Activated naive CD4-positive, alpha-beta T cell treated with anti-CD3 and anti-CD28 coated beads, Interleukin-2, amount 50 U/mL, for 72 hours (primary cell): Measurements from ENCODE around the gene C22orf23. TPM values are rescaled to one million over a fixed set of nuclear protein-coding genes. Genes with fewer than 3 reads are reported as not detected.
A peak's percentile ranks its signal among the peaks of the same experiment; 100 is the strongest.

Experiments used
- ATAC-seq, 2 donors: fragments of 150-1000 bp; cut with Tn5 transposase; 2 replicates each; pipeline ENCODE4 v1.10.0; 2021; ENCODE audit warnings: mild to moderate bottlenecking in 2 of 2, moderate library complexity in 2 of 2
- DNase-seq, 2 donors: peaks; one replicate each; pipeline ENCODE4 v3.0.0; 2021 to 2022; ENCODE audit warnings: low spot score in 2 of 2
- H3K27ac Mint-ChIP-seq, 2 donors: one replicate each; pipeline ENCODE4 v1.8.0; 2022; ENCODE audit warnings: mild to moderate bottlenecking in 2 of 2, mixed read lengths in 2 of 2
- H3K36me3 Mint-ChIP-seq, 2 donors: one replicate each; pipeline ENCODE4 v1.8.0; 2022; ENCODE audit warnings: mixed read lengths in 2 of 2
- H3K9me3 Mint-ChIP-seq, 2 donors: one replicate each; pipeline ENCODE4 v1.8.0; 2022; ENCODE audit warnings: mixed read lengths in 2 of 2
- total RNA-seq, 2 donors: library from RNA; stranded (reverse); gene quantifications; one replicate each; pipeline ENCODE4 v1.2.3, GENCODE V29; 2022

The C22orf23 gene
- total RNA-seq, 2 donors from 2014 or later: not detected

- DNase-seq: peak; percentile 65 to 77
Observed at GRCh38 chr22:37905534-37906363, 47.7 kb downstream of the C22orf23 start, which contains the start of gene MICALL1. MICALL1 (plus strand) TSS chr22:37906297; CDS start chr22:37906423, 126 bp downstream.

GRCh38 chr22:37904572-37905533, 48.5 kb downstream of the C22orf23 start:
- no peaks in the 10 kb centered on the region for H3K36me3 Mint-ChIP-seq
- H3K27ac Mint-ChIP-seq: peak overlapping the region; percentile 81 to 87

More at GRCh38 chr22:37905534-37906363, 47.7 kb downstream of the C22orf23 start, which contains the start of gene MICALL1:
- Mint-ChIP-seq H3K36me3 (no peaks in the 10 kb centered on the region), H3K27ac (peak within 1 kb of the TSS; percentile 81 to 87), H3K9me3 (no peaks in the 10 kb centered on the region)
- ATAC-seq: peak; percentile 90 to 91

GRCh38 chr22:37898441-37899181, 54.8 kb downstream of the C22orf23 start:
- peak overlapping the region in 1 of 2 donors; percentile 66 for H3K27ac Mint-ChIP-seq
- no peak for ATAC-seq
- no peak for DNase-seq
- H3K36me3 Mint-ChIP-seq: no peaks in the 10 kb centered on the region
- no peaks in the 10 kb centered on the region for H3K9me3 Mint-ChIP-seq

More at GRCh38 chr22:37904572-37905533, 48.5 kb downstream of the C22orf23 start:
- ATAC-seq (peak in 1 of 2 donors; percentile 60), DNase-seq (peak in 1 of 2 donors; percentile 61)
- no peaks in the 10 kb centered on the region for H3K9me3 Mint-ChIP-seq

- no peak for DNase-seq
- Mint-ChIP-seq H3K9me3 (no peaks in the 10 kb centered on the region), H3K36me3 (peaks cover 0 to 4% of the 10 kb centered on the region in 2 donors), H3K27ac (peak overlapping the region in 1 of 2 donors; percentile 66)
- ATAC-seq: no peak
Observed at GRCh38 chr22:37897807-37898206, 55.6 kb downstream of the C22orf23 start.

GRCh38 chr22:37896939-37897338, 56.5 kb downstream of the C22orf23 start:
- Mint-ChIP-seq H3K27ac (peak overlapping the region; percentile 88 to 93), H3K36me3 (peaks cover 0 to 4% of the 10 kb centered on the region in 2 donors), H3K9me3 (no peaks in the 10 kb centered on the region)
- DNase-seq: no peak
- ATAC-seq: no peak

- DNase-seq: peak in 1 of 2 donors; percentile 40
- Mint-ChIP-seq H3K36me3 (peaks cover 0 to 4% of the 10 kb centered on the region in 2 donors), H3K9me3 (no peaks in the 10 kb centered on the region), H3K27ac (peak overlapping the region; percentile 88 to 93)
- peak; percentile 89 to 94 for ATAC-seq
Observed at GRCh38 chr22:37896181-37896592, 57.2 kb downstream of the C22orf23 start.

GRCh38 chr22:37894939-37895670, 58.3 kb downstream of the C22orf23 start:
- ATAC-seq (no peak), DNase-seq (no peak)
- Mint-ChIP-seq H3K27ac (peak overlapping the region; percentile 72 to 93), H3K9me3 (no peaks in the 10 kb centered on the region), H3K36me3 (peaks cover 0 to 4% of the 10 kb centered on the region in 2 donors)

GRCh38 chr22:37893583-37893983, 59.8 kb downstream of the C22orf23 start:
- ATAC-seq: no peak
- DNase-seq: no peak
- no peaks in the 10 kb centered on the region for H3K9me3 Mint-ChIP-seq
- H3K36me3 Mint-ChIP-seq: peaks cover 2 to 5% of the 10 kb centered on the region in 2 donors
- H3K27ac Mint-ChIP-seq: peak overlapping the region; percentile 62 to 93

Other genes starting within 250 kb of the C22orf23 start
- 10 to 100 TPM in 1 of 2 donors, 1 to 10 TPM in 1; 7.5 to 20.7 TPM for gene GCAT, start 145.7 kb downstream of the C22orf23 start, total RNA-seq
- gene GALR3, start 130.2 kb downstream of the C22orf23 start, total RNA-seq: not detected
- 10 to 100 TPM; 16.6 to 22.4 TPM for gene ANKRD54, start 109.3 kb downstream of the C22orf23 start, total RNA-seq
- gene EIF3L, start 104.2 kb downstream of the C22orf23 start, total RNA-seq: 1,000 to 10,000 TPM in 1 of 2 donors, 100 to 1,000 TPM in 1; 699 to 1,046 TPM
- 10 to 100 TPM; 13.9 to 16.5 TPM for gene MICALL1, start 47.3 kb downstream of the C22orf23 start, total RNA-seq
- 10 to 100 TPM; 55.3 to 70.3 TPM for gene POLR2F, start 98 bp upstream of the C22orf23 start, total RNA-seq
- not detected for gene SOX10, start 31.0 kb upstream of the C22orf23 start, total RNA-seq
- 10 to 100 TPM; 25.1 to 26.7 TPM for gene PICK1, start 103.8 kb upstream of the C22orf23 start, total RNA-seq
- gene SLC16A8, start 130.6 kb upstream of the C22orf23 start, total RNA-seq: under 1 TPM in 1 of 2 donors, not detected in 1; 0.39 TPM
- gene BAIAP2L2, start 157.1 kb upstream of the C22orf23 start, total RNA-seq: 1 to 10 TPM; 1.1 to 1.3 TPM
- gene PLA2G6, start 228.2 kb upstream of the C22orf23 start, total RNA-seq: 10 to 100 TPM; 74.3 to 75.7 TPM
- 10 to 100 TPM; 12.4 to 21.2 TPM for gene MAFF, start 248.4 kb upstream of the C22orf23 start, total RNA-seq